Suppressor macrophage treated with lipopolysaccharide for 4 hours (primary cell): ENCODE results near the gene GRIA1.
"Not testable (repeated sequence)": the region's sequence is repeated elsewhere in the genome, so short reads cannot be mapped to it uniquely, and the experiment has no call there.

Experiments
- DNase-seq: peaks from one replicate; pipeline ENCODE4 v3.0.0-alpha.2; 2020

GRIA1 gene

GRCh38 chr5:153792305-153792704, 301.8 kb downstream of the GRIA1 start:
- peak; percentile 2 for DNase-seq

GRCh38 chr5:153793699-153794098, 303.2 kb downstream of the GRIA1 start:
- no peak for DNase-seq

GRCh38 chr5:153794327-153794726, 303.9 kb downstream of the GRIA1 start:
- DNase-seq = no peak

GRCh38 chr5:153796527-153796926, 306.1 kb downstream of the GRIA1 start:
- DNase-seq = no peak

- DNase-seq = no peak
Measured at GRCh38 chr5:153797484-153797883, 307.0 kb downstream of the GRIA1 start.

- no peak for DNase-seq
Measured at GRCh38 chr5:153798830-153799229, 308.4 kb downstream of the GRIA1 start.

GRCh38 chr5:153799466-153799865, 309.0 kb downstream of the GRIA1 start:
- no peak for DNase-seq

- DNase-seq = no peak
Measured at GRCh38 chr5:153802050-153802821, 311.8 kb downstream of the GRIA1 start.

GRCh38 chr5:153807801-153808200, 317.3 kb downstream of the GRIA1 start:
- DNase-seq = no peak

GRCh38 chr5:153809166-153809565, 318.7 kb downstream of the GRIA1 start:
- no peak for DNase-seq

GRCh38 chr5:153813901-153814300, 323.4 kb downstream of the GRIA1 start:
- DNase-seq = no peak

GRCh38 chr5:153816870-153817269, 326.4 kb downstream of the GRIA1 start:
- DNase-seq = no peak

- DNase-seq = no peak
Measured at GRCh38 chr5:153818626-153819025, 328.2 kb downstream of the GRIA1 start.

GRCh38 chr5:153823036-153823435, 332.6 kb downstream of the GRIA1 start:
- no peak for DNase-seq

GRCh38 chr5:153824909-153825308, 334.4 kb downstream of the GRIA1 start:
- DNase-seq = no peak

- DNase-seq = no peak
Measured at GRCh38 chr5:153827397-153827796, 336.9 kb downstream of the GRIA1 start.

GRCh38 chr5:153829510-153830065, 339.1 kb downstream of the GRIA1 start:
- no peak for DNase-seq

GRCh38 chr5:153831973-153832372, 341.5 kb downstream of the GRIA1 start:
- peak; percentile 2 for DNase-seq

GRCh38 chr5:153835891-153836515, 345.5 kb downstream of the GRIA1 start:
- no peak for DNase-seq

GRCh38 chr5:153849303-153850113, 359.0 kb downstream of the GRIA1 start:
- DNase-seq = not testable (repeated sequence)

- DNase-seq = no peak
Measured at GRCh38 chr5:153860195-153860886, 369.9 kb downstream of the GRIA1 start.

GRCh38 chr5:153862906-153863305, 372.4 kb downstream of the GRIA1 start:
- DNase-seq = not testable (repeated sequence)
